ENCODE data around the gene AMER2.
"Not testable (repeated sequence)": the region's sequence is repeated elsewhere in the genome, so short reads cannot be mapped to it uniquely, and the experiment has no call there.

The AMER2 gene

DNA sequence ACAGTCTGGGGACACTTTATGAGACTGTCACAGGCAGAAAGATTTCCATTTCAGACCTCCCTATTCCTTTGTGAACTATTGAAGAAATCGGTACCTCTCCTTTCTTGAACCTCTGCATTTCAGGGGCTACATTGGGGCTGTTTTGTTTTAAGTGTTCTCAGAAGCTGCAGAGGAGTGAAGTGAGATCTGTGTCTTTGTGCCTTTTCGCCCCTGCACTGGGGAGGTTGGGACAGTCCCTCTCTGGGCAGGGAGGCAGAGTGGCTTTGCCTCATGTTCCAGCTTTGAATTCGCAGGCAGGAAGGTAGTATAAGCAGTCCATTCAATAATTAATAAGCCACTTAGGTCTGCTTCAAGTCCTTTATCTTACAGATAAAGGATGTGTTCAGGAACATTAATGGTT lies 9.5 kb upstream of the AMER2 start:
- in situ Hi-C loops (cut with HindIII; ENCODE audit: low sequenced_read_pairs), result no loop called here

DNA sequence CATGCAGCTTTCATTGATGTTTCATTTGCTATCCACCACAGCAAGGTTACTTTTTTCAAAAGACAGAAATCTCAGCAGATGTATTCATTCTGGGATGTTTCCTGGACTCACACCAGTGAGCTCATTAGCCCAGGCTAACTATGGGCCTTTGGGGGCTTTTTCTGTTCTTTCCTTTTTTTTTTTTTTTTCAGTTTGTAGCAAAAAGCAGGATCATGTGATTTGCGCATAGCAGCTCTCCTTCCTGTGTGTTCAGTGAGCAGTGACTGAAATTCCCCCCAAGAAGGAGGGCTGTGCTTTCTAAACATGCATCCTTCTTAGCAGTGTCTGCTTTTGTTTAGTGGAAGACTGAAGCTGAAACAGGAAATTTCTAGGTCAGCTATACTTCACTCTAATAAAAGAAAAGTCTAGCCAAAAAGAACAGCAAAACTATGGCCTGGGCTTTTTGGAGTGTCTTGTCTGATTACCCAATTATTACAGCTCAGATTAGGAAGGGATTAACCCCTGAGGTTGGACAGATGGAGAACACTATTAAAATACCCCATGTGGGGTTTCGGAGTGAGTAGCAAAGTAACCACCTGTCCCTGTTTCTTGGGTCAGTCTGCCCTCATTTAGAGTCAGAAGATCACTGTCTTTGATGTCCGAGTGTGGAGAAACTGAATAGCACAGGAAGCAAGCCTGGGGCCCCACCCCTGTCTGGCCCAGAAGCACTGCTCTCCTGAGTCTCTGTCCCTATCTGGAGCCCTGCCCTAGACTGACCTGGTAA lies 8.9 kb upstream of the AMER2 start:
- in situ Hi-C loops (cut with HindIII; ENCODE audit: low sequenced_read_pairs), result no loop called here

DNA sequence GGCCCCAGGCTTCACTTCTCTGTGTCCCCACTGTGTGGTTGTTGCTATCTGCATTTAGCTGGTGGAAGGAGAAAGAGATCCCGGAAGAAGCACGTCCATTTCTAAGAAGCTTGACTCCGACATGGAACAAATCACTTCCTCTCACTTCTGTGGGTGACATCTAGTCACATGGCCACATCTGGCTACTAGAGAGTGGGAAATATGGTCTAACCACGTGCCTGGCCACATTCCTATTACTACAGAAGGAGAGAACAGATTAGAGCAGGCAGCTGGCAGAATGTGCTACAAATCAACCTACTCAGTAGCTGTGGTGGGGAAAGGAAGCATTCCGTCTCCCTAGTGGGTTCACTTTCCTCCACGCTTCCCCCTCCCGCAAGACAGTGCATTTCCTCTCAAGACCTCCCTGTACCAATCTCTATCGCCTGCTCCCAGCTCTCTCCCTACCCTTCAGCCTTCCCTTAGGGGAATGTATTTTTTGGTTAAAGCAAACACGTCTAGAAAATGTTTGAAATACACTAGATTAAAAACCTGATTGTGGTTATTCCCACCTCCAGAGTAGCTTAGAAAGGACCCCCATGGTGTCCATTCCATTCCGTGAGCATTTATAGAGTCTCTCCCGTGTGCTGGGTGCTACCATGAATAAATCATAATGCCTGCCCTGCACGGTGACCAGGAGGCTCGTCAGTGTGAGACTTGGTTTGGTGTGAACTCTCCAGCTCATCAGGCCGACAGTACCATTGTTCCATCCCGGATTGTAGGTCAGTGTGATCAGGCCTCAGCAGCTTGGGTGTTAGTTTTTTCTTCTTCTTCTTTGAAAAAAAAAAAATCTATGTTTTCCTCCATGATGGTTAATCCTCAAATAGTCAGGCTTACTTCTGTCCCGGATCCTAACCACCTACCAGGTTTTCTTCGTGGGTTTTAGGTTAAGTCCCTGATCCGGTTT lies 8.0 kb upstream of the AMER2 start:
- in situ Hi-C loops (cut with HindIII; ENCODE audit: low sequenced_read_pairs), result loop anchor here (10.0 kb wide), 1 partner anchor 195 kb away; the partner anchor contains the start of gene ATP8A2

DNA sequence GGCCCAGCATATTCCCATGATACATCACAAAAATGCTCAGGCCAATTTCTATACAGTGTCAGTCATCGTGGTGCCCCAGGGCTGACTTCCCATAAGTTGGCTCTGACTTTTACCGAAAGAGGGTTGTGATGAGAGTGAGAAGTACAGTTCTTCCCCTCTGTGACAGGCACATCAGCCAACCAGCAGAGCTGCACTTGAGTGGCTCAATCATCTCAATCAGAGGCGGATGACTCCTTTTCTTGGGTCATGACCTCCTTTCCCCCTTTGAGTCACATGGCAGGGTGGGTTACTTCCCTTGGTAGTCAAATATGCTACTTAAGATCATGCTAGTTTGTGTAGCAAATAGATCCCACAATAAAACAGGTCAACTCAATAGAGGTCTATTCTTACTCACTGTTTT lies 6.9 kb upstream of the AMER2 start:
- in situ Hi-C loops (cut with HindIII; ENCODE audit: low sequenced_read_pairs), result loop anchor here (10.0 kb wide), 1 partner anchor 196 kb away; the partner anchor contains the start of gene ATP8A2

DNA sequence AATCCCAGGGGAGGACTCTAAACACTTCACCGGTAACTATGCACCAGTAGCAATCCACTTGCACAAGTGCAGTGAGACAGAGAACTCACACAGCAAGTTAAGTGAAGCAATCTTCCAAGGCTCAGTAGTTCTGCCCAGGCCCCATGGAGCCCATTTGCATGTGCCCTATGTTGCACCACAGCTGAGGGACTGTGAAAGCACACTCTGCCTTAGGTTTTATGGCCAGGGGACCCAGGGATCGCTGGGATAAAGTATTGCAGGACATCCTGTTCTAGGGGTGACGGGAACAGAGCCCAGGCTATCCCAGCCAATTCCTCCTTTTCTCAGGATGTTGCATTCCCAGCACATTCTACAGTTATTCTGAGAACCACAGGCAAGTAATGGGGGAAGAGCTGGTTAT lies 6.0 kb upstream of the AMER2 start:
- in situ Hi-C loops (cut with HindIII; ENCODE audit: low sequenced_read_pairs), result loop anchor here (10.0 kb wide), 1 partner anchor 197 kb away; the partner anchor contains the start of gene ATP8A2

DNA sequence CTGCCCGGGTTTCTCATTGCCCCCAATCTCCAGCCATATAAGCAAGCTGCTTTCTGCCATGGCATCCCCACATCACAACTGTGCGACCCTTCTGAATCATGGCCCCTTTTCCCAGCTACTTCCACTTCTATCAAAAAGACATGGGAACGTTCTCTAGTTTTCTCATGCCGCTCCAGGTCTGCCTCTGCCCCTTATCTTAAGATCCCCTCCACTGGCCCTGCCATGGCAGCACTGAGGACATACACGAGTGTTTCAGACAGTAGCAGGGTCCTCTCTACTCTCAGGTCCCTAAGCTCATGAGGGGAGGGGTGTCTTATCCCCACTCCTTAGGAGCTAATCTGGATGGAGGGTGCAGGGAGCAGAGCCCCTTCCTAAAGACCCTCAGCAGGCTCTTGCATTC lies 5.5 kb upstream of the AMER2 start:
- in situ Hi-C loops (cut with HindIII; ENCODE audit: low sequenced_read_pairs), result loop anchor here (10.0 kb wide), 1 partner anchor 197 kb away; the partner anchor contains the start of gene ATP8A2

DNA sequence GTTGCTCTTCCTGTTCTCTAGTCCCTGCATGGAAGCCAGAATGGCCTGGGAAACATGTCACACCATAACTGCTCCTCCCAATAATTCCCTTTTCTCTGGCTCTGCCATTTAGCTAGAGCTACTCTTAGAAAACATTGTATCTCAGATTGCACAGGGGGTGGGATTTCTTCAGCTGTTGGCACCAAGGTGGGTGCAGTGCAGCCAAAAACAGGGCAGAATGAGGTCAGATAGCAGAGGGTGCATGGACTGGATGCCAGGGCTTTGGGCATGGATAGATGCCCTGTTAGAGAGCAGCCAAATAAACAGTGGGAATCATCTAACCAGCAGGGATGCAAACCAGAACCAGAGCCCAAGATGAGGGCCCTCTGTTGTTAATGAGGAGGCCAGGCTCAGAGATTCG lies 4.9 kb upstream of the AMER2 start:
- in situ Hi-C loops (cut with HindIII; ENCODE audit: low sequenced_read_pairs), result loop anchor here (10.0 kb wide), 1 partner anchor 198 kb away; the partner anchor contains the start of gene ATP8A2

DNA sequence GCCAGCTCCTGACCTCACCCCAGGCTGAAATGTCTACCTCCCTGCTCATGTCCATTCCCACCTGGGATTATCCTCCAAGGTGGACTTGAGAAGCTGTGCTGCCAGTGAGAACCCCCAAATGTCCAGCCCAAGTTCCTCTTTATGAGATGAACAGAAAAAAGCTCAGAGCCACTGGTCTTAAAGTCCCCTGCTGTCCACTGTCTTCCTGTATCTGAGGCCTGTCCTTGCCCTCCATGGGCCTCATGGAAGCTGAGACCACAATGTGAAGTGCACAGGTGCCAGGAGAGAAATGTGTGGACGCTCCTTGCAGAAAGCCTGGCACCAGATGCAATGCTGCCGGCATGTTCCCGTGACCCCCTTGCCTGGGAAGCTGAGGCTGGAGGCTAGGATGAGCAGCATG lies 3.3 kb upstream of the AMER2 start:
- in situ Hi-C loops (cut with HindIII; ENCODE audit: low sequenced_read_pairs), result loop anchor here (10.0 kb wide), 1 partner anchor 199 kb away; the partner anchor contains the start of gene ATP8A2

DNA sequence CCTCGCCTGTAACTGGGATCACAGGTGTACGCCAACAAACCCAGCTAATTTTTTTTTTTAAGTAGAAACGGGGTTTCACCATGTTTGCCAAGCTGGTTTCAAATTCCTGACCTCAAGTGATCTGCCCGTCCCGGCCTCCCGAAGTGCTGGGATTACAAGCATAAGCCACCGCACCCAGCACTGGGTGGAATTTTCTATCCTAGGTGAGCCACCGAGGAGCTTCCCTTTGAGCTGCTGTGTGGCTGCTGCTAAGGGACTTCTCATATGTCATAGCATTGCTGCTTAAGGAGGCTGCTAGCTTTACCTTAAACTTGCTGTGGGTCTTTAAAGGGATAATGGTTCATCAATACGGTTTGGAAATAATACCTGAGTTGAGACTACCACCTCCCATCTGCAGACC lies 2.9 kb upstream of the AMER2 start:
- in situ Hi-C loops (cut with HindIII; ENCODE audit: low sequenced_read_pairs), result loop anchor here (10.0 kb wide), 1 partner anchor 200 kb away; the partner anchor contains the start of gene ATP8A2

DNA sequence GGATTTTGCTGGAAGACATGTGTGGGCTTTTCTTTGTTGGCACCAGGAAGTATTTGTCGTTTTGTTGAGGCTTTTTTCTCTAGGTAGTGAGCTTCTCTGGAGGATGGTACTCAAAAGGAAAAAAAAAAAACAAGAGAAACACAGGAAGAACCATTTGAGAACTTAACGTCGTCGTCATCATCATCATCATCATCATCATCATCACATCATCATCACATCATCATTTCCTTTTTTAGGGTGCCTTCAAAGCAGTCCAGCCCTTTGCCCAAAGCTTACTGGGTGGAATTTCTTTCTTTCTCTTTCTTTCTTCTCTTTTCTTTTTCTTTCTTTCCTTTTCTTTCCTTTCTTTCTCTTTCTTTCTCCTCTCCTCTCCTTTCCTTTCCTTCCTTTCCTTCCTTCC lies 2.2 kb upstream of the AMER2 start:
- in situ Hi-C loops (cut with HindIII; ENCODE audit: low sequenced_read_pairs), result loop anchor here (10.0 kb wide), 1 partner anchor 200 kb away; the partner anchor contains the start of gene ATP8A2

DNA sequence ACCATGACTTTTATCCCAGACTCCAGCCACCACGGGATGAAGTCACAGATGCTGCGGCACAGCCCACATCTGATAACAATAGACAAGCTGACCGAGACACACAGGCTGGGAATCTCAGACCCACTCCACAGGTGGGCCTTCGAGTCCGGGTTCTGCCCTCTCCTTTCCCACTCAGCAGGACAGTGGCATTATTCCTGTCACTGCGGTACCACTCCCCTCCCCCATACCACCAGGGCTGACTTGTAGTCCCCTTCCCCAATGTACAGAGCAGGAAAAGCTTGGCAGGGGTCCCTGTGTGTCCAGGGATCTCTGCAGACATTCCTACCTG lies 179 bp upstream of the AMER2 start:
- in situ Hi-C loops (cut with HindIII; ENCODE audit: low sequenced_read_pairs), result loop anchor here (10.0 kb wide), 1 partner anchor 203 kb away; the partner anchor contains the start of gene ATP8A2

DNA sequence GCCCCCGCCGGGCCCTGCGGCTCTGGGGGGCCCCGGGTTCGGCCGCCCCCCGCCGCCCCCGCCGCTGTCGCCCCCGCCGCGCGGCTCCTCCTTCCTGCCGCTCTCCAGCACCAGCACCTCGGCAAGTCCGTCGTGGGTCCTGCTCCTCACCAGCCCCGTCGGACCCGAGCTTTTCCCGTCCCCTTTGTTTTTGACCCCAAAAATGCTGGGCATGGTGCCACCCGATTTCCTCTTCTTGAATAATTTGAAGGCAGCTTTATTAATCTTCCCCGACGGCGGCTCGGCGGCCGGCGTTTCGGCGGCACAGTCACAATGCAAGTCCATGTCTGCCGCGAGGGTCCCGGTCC lies 945 bp downstream of the AMER2 start:
- in situ Hi-C loops (cut with HindIII; ENCODE audit: low sequenced_read_pairs), result loop anchor here (10.0 kb wide), 1 partner anchor 204 kb away; the partner anchor contains the start of gene ATP8A2

DNA sequence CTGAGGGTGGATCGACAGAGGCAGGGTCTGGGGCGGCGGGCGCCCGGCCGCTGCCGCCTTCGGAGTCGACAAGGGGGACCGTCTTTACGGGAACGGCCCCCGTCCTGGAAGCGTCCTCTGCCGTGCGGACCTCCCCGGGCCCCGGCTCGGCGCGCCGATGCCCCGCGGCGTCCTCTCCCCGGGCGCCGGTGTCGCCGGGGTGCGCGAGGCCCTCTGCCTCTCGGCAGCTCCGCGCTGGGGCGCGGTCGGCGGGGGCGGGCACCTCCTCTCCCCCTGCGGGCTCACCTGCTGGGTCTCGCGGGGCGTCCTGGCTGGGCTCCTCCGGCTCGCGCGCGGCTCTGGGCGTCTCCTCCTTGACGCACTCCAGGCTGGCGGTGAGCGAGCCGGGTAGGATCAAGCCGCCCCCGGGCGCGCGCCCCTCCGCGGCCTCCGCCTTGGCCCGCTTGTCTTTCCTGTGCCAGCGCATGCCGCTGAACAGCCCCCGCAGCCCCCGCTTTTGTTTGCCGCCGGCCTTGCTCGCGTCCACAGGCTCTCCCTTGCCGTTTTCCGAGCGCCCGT lies 1.5 kb downstream of the AMER2 start:
- in situ Hi-C loops (cut with HindIII; ENCODE audit: low sequenced_read_pairs), result loop anchor here (10.0 kb wide), 1 partner anchor 204 kb away; the partner anchor contains the start of gene ATP8A2

DNA sequence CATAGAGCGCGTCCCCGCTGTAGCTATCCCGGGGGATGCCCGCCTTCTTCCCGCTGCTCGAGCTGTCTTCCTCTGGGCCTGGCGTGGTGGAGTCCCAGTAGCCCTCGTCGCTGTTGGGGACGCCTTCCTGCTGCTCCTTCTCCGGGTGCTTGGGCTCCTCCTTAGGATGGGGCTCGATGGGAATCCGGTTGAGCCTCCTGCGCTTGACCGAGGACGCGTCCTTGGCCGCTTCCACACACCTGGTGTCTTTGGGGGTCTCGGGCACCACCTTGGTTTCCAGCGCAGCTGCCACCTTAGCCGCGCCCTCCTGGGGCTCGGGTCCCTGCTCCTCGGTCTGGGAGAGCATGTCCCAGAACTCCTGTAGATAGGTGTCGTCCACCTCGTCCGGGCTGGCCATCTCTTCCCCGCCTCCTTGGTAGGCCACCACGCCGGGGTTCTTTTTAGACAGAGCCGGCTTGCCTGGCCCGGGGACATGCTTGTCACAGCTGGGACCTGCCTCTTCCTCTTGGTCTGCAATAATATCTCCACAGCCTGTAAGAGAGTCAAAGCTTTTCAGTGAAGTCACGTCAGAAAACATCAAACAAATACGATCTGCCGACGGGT lies 2.0 kb downstream of the AMER2 start:
- in situ Hi-C loops (cut with HindIII; ENCODE audit: low sequenced_read_pairs), result loop anchor here (10.0 kb wide), 1 partner anchor 205 kb away; the partner anchor contains the start of gene ATP8A2

DNA sequence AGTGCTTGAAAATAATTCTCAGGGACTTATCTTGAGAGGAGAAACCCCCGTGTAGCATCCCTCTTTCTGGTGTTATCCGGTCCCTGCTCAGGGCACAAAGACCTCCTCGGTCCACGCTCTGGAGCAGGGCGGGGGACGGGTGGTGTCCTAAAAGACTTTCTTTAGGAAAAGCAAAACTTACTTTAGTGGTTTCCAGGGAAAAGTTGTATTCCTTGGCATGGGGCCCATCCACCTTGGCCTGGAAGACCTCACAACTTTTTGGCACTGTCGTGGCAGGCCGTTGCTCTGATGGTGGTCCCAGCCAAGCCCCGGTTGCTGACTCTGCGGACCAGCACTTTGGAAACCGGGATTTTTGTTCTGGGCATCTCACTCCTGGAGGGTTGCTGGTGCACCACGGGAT lies 2.7 kb downstream of the AMER2 start:
- in situ Hi-C loops (cut with HindIII; ENCODE audit: low sequenced_read_pairs), result no loop called here

DNA sequence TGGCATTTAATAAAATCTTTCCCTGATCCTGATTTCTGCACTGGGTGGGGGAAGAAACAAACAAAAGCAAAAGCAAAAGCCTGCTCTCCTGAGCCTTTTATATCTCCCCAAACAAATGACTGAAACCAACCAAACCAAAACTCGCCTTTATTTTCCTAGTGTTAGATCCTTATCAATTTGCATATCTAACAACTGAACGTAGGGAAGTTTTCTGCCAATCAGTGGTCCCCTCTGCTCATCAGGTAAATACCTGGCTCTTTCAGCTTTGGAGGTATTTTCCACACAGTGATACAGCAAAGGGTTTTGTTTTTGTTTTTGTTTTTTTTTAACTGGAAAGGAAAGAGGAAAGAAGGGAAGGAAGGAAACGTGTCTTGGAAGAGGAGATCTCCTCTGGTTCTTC lies 3.3 kb downstream of the AMER2 start:
- in situ Hi-C loops (cut with HindIII; ENCODE audit: low sequenced_read_pairs), result no loop called here

DNA sequence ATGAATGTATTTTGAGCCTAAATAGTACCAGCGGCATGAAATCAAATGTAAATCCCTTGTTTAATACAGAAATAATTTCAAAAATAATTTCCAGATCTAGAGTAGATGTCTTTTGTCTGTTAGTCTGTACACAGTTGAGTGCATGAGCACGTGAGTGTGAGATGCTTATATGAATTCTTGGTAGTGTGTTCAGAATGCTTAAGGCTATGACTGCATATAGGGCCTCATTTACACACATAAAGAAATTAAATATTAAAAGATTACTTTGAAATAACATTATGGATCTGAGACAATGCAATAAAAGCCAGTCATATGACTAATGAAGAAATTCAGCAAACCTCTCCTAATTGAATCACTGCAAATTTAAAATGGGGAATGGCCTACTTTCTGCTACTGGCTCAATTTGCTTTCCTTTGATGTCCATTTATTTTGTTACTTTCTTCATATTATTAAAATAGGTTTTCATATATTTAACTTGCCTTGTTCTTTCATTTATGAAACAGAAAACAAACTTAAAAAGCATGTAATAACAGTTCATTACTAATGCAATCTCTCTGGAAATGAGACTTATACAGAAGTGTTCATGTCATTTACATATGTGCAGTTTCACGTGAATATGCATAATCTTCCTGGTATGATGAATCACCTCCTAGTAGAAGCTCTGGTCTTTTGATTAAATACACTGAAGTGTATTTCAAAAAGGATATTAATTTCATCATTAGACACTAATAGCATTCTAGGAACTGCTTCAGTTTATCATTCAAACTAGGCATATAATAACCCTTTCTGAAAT lies 4.5 kb downstream of the AMER2 start:
- in situ Hi-C loops (cut with HindIII; ENCODE audit: low sequenced_read_pairs), result no loop called here

DNA sequence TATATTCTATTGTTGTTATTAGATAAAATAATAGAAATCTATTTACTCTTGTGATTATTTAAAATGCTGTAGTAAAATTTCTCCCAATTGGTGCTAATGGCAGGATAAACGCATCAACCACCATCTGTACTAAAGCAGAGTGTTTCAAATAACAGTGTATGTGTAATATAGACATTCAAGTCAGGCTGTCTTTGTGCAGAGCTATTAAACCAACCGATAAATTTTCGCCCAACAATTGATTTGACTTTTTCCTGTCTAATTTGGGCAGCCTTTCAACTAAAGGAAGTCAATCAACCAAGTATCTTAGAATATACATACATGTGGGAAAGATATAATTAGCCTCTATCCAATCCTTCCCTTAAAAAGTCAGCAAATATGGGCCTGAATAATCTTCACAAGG lies 5.8 kb downstream of the AMER2 start:
- in situ Hi-C loops (cut with HindIII; ENCODE audit: low sequenced_read_pairs), result no loop called here

DNA sequence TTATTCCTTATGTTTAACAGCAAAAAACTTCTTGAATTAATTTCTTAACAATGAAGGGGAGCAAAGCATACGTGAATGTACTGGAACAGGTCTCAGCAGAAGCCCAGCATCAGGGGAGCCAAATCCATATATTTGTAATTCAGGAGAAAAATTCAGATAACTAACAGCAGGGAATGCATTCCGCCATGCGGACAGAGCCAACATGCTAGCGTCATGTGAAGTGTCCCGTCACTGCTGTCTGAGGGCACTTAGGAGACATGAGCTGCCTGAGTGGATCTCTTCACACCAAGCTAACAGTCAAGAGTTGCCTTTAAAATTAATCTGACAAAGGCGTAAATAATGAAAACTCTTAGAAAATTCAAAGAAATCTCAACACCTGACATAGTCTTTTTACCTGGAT lies 6.4 kb downstream of the AMER2 start:
- in situ Hi-C loops (cut with HindIII; ENCODE audit: low sequenced_read_pairs), result no loop called here

DNA sequence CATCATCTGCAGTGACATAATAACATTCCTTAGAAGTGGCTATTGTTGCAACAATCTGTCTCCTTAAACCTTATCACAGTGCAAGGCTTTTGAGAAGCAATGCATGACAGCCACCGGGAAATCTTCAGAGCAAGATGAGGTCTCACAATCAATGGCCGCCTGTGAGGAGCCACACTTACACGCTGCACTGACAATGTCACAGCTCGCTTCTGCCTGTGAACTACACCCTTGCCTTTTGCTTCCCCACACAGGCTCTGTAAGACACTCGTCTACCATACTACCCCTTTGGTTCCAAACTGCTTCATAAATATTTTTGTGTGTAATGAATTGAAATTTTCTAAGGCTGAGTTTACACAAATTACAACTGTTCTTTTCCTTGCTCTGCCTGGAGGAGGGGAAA lies 6.9 kb downstream of the AMER2 start:
- in situ Hi-C loops (cut with HindIII; ENCODE audit: low sequenced_read_pairs), result not testable (repeated sequence)
